GM18858 (cell line): ENCODE measurements around the gene TIGAR.

ENCODE experiments used
- ATAC-seq: cut with Tn5 transposase; IDR thresholded peaks from one replicate; pipeline ENCODE4 v1.9.1; 2021; ENCODE audit not compliant: unreplicated experiment

TIGAR gene

DNA sequence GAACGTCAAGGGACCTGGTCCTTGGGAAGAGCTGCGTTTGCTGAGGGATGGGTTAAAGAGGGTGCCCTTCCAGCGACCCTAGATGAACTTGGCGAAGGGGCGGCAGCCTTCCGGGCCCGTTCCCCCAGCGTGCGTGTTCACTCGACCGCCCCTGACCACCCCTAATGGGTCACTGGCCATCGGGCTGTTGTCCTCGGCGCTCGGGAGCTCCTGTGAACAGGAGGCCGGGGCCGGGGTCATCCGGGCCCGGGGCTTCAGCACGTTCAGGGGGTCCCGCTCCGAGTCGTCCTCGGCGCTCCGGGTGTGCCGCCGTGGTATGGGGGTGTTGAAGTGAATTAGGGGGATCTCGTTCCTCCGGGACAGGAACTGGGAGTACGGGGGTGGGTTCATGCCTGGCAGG lies 49.3 kb downstream of the TIGAR start:
- no peak for ATAC-seq

- ATAC-seq, result no peak
Observed at GRCh38 chr12:4372653-4373052, 51.6 kb downstream of the TIGAR start.

- no peak for ATAC-seq
Observed at GRCh38 chr12:4375449-4375848, 54.4 kb downstream of the TIGAR start.

- ATAC-seq, result no peak
Observed at GRCh38 chr12:4378772-4379171, 57.8 kb downstream of the TIGAR start.

DNA sequence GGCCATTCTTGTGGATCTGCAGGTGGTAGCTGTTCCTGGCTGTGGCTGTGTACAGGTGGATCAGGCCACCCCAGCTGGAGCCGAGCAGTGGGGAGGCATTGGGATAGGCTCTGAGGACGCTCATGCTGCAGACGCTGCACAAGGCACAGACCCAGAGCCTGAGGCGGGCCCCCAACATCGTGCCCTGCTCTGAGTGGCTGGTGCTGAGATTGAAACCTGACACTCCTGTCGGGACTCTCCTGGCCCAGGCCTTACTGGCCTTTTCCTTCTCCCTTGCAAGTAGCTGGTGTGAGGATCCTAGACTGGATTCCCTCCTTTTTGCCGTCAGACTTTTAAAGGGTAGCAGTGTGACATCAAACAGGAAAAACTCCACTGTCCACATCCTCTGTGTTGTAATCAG lies 58.4 kb downstream of the TIGAR start, which contains the start of gene FGF23:
Gene FGF23, minus strand, starts transcription at position 308 of the 400 bp plus-strand sequence. Its CDS starts 130 bp downstream, at position 178.
- no peak for ATAC-seq

DNA sequence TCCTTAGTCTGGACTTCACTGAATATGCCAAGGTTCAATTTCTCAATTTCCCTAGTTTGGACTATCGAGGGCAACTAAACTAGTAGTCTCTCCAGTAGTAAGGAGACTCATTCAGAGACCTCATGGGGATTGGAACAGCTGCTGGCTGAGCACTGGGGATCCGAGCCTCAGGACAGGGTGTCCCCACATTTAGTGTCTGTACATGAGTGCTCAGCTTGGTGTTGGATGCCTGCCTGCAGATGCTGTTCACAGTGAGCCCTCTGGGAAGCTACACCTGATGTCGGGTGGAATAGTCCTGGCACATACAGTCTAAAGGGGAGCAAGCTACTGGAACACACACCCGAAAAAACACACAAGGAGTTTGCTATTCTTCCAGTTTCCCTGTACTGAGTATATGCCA lies 59.3 kb downstream of the TIGAR start:
- ATAC-seq, result no peak

GRCh38 chr12:4383304-4383865 lies 62.4 kb downstream of the TIGAR start:
- ATAC-seq, result no peak

DNA sequence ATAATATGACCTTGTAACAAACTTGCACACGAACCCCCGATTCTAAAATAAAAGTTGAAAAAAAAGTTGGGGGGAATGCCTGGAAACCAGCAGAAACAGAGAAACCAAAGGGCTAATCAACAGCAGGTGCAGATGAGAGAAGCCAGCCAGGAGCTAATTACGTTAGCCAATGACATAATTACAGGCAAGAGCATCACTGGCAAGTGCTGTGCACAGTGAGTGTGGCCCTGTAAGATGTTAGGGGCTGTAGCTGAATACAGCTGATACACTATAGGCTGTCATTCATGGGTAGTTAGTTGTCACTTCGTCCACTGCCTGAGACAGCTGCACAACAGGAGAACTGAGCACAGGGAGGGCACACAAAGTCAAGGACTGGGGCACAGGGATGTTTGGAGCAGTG lies 65.8 kb downstream of the TIGAR start:
- ATAC-seq, result no peak

GRCh38 chr12:4387607-4388006 lies 66.6 kb downstream of the TIGAR start:
- ATAC-seq, result no peak

DNA sequence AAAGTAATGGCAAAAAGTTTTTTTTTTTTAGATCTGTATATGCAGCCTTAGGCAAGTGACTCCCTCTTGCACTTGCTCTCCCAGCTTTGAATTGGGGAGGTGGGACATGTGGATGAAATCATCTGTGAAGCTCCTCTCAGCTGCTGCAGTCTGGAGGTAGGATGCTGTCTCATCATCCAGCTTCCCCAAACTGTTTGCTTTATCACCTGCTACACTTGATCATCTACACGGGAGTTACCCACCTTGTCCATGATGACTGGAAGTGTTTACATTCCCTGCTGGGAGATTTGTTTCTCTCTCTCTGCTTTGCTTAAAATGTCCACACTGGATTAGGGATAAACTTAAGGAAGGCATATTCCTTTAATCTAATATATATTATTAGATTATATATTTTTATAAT lies 67.0 kb downstream of the TIGAR start:
- ATAC-seq, result no peak

- no peak for ATAC-seq
Observed at GRCh38 chr12:4388662-4389061, 67.6 kb downstream of the TIGAR start.

DNA sequence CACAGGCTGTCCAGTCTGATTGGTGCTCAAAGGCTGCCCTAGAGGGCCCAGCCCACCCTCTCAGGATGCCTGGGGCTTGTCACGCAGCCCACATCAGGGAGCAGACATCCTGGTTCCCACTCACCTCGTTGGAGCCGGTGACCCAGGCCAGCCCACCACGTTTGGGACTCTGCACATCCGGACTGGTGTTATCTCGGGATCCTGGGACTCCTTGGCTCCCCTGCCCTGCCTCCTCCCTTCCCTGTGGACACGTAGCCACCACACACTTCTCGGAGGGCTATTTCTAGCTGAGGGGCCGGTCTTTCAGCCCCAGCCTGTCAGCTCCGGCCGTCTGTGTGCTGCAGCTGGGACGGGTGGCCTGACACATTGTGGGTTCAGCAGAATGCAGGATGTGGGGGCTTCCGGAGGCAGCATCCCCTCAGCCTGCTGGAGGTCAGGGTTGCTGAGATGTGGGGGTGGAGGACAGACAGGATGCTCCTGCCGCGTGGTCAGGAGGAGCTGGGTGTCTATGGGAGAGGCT lies 71.3 kb downstream of the TIGAR start:
- ATAC-seq, result no peak

DNA sequence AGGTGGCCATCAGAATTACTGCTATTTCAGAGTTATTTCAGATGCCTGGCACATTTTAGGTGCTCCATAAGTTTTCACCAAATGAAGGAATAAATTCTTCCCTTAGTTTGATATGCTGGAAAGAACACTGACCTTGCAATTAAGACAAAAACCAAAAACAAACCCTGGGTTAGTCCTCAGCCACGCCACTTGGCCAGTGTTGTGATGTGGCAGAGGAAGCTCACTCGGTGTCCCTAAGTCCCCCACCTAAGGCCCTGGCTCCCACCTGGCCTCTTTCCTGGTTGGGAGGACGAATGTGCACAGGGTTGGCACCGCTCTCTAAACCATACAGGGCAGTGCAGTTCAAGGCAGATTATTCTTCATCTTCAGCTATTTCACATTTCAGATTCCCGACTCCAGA lies 72.2 kb downstream of the TIGAR start:
- ATAC-seq, result no peak

GRCh38 chr12:4395818-4396217 lies 74.8 kb downstream of the TIGAR start:
- ATAC-seq, result no peak

- ATAC-seq, result no peak
Observed at GRCh38 chr12:4401117-4401516, 80.1 kb downstream of the TIGAR start.

GRCh38 chr12:4402996-4403395 lies 82.0 kb downstream of the TIGAR start:
- no peak for ATAC-seq
